HCT116 (cell line): ENCODE measurements around the gene ERMAP. TPM values are rescaled to one million over a fixed set of nuclear protein-coding genes. Genes with fewer than 3 reads are reported as not detected.

Experiments
- ATAC-seq: fragments of 200-7000 bp; cut with Tn5 transposase; 2 replicates; pipeline ENCODE4 v1.9.1; 2020; ENCODE audit warnings: mild to moderate bottlenecking, moderate library complexity
- BruUV-seq: library from RNA; stranded (reverse); fragments of 400-500 nt; replicated peaks from 2 replicates; lab custom pipeline; 2021; lab: Mats Ljungman, UMichigan
- CTCF ChIA-PET: fragments of 300-600 bp; sonication (Branson Sonifier 250); formaldehyde crosslinking; loops from one replicate; lab custom pipeline; 2021; ENCODE audit warnings: antibody characterized with exemption; lab: Charles Lee
- POLR2A ChIA-PET: fragments of 300-600, 350-600 bp; sonication (Branson Sonifier 250); formaldehyde crosslinking; loops from one replicate; lab custom pipeline; 2021; ENCODE audit warnings: antibody characterized with exemption; lab: Charles Lee
- RAD21 ChIA-PET, 2 experiments: fragments of 300-600 bp; sonication (Branson Sonifier 250); formaldehyde crosslinking; loops; one replicate each; lab custom pipeline; 2023; ENCODE audit warnings: low total read pairs in 2 of 2; ENCODE audit not compliant: uncharacterized antibody in 2 of 2, unreplicated experiment in 2 of 2, low non-redundant PET in 1 of 2; lab: Charles Lee
- DNase-seq: peaks from one replicate; pipeline ENCODE4 v3.0.0-alpha.2; 2010; ENCODE audit warnings: low read depth, low spot score
- H2AFZ ChIP-seq: fragments of 200-600 bp; shearing (Covaris generic), sonication (generic); 2 replicates; pipeline ENCODE4 v1.6.1; 2017; ENCODE audit warnings: low read depth, mixed run types, mixed read lengths, antibody characterized with exemption, low read length; ENCODE audit not compliant: poor library complexity, severe bottlenecking
- H3K27ac ChIP-seq: 2 replicates; pipeline ENCODE4 v1.5.1; 2012; ENCODE audit warnings: low read depth, low read length
- H3K27me3 ChIP-seq: fragments of 200-600 bp; sonication (generic); 2 replicates; pipeline ENCODE4 v1.6.1; 2016; ENCODE audit warnings: mixed run types, low read length, mixed read lengths; ENCODE audit not compliant: insufficient read depth
- H3K36me3 ChIP-seq, 2 experiments: fragments of 200-500 bp in 1 of 2; fragments of 200-600 bp in 1 of 2; sonication (Bioruptor generic) in 1 of 2; sonication (generic) in 1 of 2; 2 replicates each; pipeline versions ENCODE4 v1.5.1 to v1.6.1; 2014 to 2016; ENCODE audit warnings: low read length in 2 of 2, inconsistent platforms in 1 of 2, mixed read lengths in 1 of 2, mixed run types in 1 of 2; ENCODE audit not compliant: insufficient read depth in 2 of 2, control insufficient read depth in 1 of 2
- H3K4me1 ChIP-seq, 2 experiments: fragments of 200-600 bp in 1 of 2; sonication (generic) in 1 of 2; 2 replicates each; pipeline versions ENCODE4 v1.5.1 to v1.6.1; 2012 to 2017; ENCODE audit warnings: low read length in 2 of 2, inconsistent platforms in 1 of 2, mild to moderate bottlenecking in 1 of 2, mixed read lengths in 1 of 2, mixed run types in 1 of 2, moderate library complexity in 1 of 2; ENCODE audit not compliant: insufficient read depth in 2 of 2, control insufficient read depth in 1 of 2
- H3K4me2 ChIP-seq: fragments of 200-600 bp; sonication (generic); 2 replicates; pipeline ENCODE4 v1.6.1; 2017; ENCODE audit warnings: mixed run types, low read length, mixed read lengths
- H3K4me3 ChIP-seq, 2 experiments: fragments of 200-600 bp in 1 of 2; sonication (generic) in 1 of 2; replicated peaks in 1 of 2; 2 replicates each; pipeline ENCODE4 v1.5.1; 2011 to 2016; ENCODE audit warnings: low read length in 2 of 2, control low read depth in 1 of 2, low read depth in 1 of 2, mild to moderate bottlenecking in 1 of 2, mixed read lengths in 1 of 2, mixed run types in 1 of 2
- H3K79me2 ChIP-seq: fragments of 200-600 bp; sonication (generic); 2 replicates; pipeline ENCODE4 v1.6.1; 2017; ENCODE audit warnings: mild to moderate bottlenecking, mixed run types, low read length, moderate library complexity, mixed read lengths; ENCODE audit not compliant: insufficient read depth
- H3K9ac ChIP-seq: fragments of 200-600 bp; sonication (generic); 2 replicates; pipeline ENCODE4 v1.6.1; 2016; ENCODE audit warnings: low read length, mixed read lengths
- H3K9me2 ChIP-seq: fragments of 200-600 bp; sonication (generic), shearing (Covaris generic); 2 replicates; pipeline ENCODE4 v1.6.1; 2017; ENCODE audit warnings: mixed run types, mild to moderate bottlenecking, moderate library complexity; ENCODE audit not compliant: insufficient read depth
- H3K9me3 ChIP-seq, 2 experiments: fragments of 200-500 bp in 1 of 2; fragments of 200-600 bp in 1 of 2; sonication (Bioruptor generic) in 1 of 2; sonication (generic) in 1 of 2; 2 replicates each; pipeline ENCODE4 v1.6.1; 2014 to 2017; ENCODE audit warnings: low read length in 2 of 2, mixed read lengths in 2 of 2, inconsistent platforms in 1 of 2, low read depth in 1 of 2, mild to moderate bottlenecking in 1 of 2, mixed run types in 1 of 2, moderate library complexity in 1 of 2; ENCODE audit not compliant: control insufficient read depth in 1 of 2, insufficient read depth in 1 of 2
- H4K20me1 ChIP-seq: fragments of 200-600 bp; sonication (generic), shearing (Covaris generic); 2 replicates; pipeline ENCODE4 v1.6.1; 2017; ENCODE audit warnings: mixed run types, mild to moderate bottlenecking, moderate library complexity; ENCODE audit not compliant: insufficient read depth
- EGR1 ChIP-seq: IDR thresholded peaks from 2 replicates; pipeline ENCODE4 v1.6.1; 2012; ENCODE audit warnings: low read depth
- EZH2 ChIP-seq: fragments of 200-600 bp; sonication (generic); IDR thresholded peaks from 2 replicates; pipeline ENCODE4 v1.6.1; 2017; ENCODE audit warnings: antibody characterized with exemption, mixed run types
- MAX ChIP-seq: IDR thresholded peaks from 2 replicates; pipeline ENCODE4 v1.6.1; 2012
- POLR2A ChIP-seq: IDR thresholded peaks from 2 replicates; pipeline ENCODE4 v1.7.0; 2011; ENCODE audit warnings: borderline replicate concordance; ENCODE audit not compliant: insufficient read depth, insufficient read length; ENCODE audit errors: extremely low read depth
- RAD21 ChIP-seq: IDR thresholded peaks from 2 replicates; pipeline ENCODE4 v1.6.1; 2012; ENCODE audit warnings: low read depth, mild to moderate bottlenecking
- REST ChIP-seq: IDR thresholded peaks from 2 replicates; pipeline ENCODE4 v1.6.1; 2012; ENCODE audit warnings: low read depth
- SIN3A ChIP-seq: IDR thresholded peaks from 2 replicates; pipeline ENCODE4 v1.6.1; 2012; ENCODE audit warnings: low read depth
- ZBTB33 ChIP-seq: IDR thresholded peaks from 2 replicates; pipeline ENCODE4 v1.6.1; 2011; ENCODE audit warnings: mild to moderate bottlenecking, low read length, moderate library complexity; ENCODE audit not compliant: insufficient replicate concordance; ENCODE audit errors: extremely low read depth
- intact Hi-C: fragments of 100-400 bp; cut with micrococcal nuclease; formaldehyde crosslinking; loops from 2 replicates; pipeline ENCODE4 v1.10.0; 2022
- total RNA-seq: library from RNA; stranded (reverse); gene quantifications from one replicate; pipeline ENCODE4 v1.2.1, GENCODE V29; 2021; ENCODE audit not compliant: unreplicated experiment

ERMAP gene
- total RNA-seq, 1 experiment from 2014 or later: 5.4 TPM

- no peak for DNase-seq
- Histone ChIP-seq H3K79me2 (no peaks in the 10 kb centered on the region), H2AFZ (no peak overlapping the region), H3K27ac (no peak overlapping the region), H3K4me1 (no peaks in the 10 kb centered on the region), H4K20me1 (no peaks in the 10 kb centered on the region), H3K4me3 (no peak overlapping the region), H3K27me3 (no peaks in the 10 kb centered on the region), H3K9ac (no peak overlapping the region), H3K4me2 (no peak overlapping the region), H3K9me3 (no peaks in the 10 kb centered on the region), H3K9me2 (no peaks in the 10 kb centered on the region), H3K36me3 (no peaks in the 10 kb centered on the region)
- no TSS peak for BruUV-seq
- RAD21 ChIA-PET: no interaction called here
- no peak for TF ChIP-seq REST
- TF ChIP-seq EGR1: no peak
- no peak for TF ChIP-seq POLR2A
- no peak for TF ChIP-seq SIN3A
- TF ChIP-seq RAD21: no peak
- TF ChIP-seq EZH2: no peak
- TF ChIP-seq ZBTB33: no peak
- no peak for TF ChIP-seq MAX
- POLR2A ChIA-PET: no interaction called here
- CTCF ChIA-PET: no interaction called here
- no peak for ATAC-seq
- intact Hi-C loops: no loop called here
Measured at GRCh38 chr1:42887366-42887765, 70.4 kb downstream of the ERMAP start.
